ENCODE results near the gene CRIM1. TPM values are rescaled to one million over a fixed set of nuclear protein-coding genes. Genes with fewer than 3 reads are reported as not detected.

CRIM1 gene
- total RNA-seq, 1 donor from 2014 or later: 57.2 TPM

GRCh38 chr2:36483290-36483689 is 127.7 kb downstream of the CRIM1 start:
- DNase-seq: no peak

- DNase-seq: no peak
Measured at GRCh38 chr2:36484454-36484853, 128.9 kb downstream of the CRIM1 start.

GRCh38 chr2:36485521-36485920 is 129.9 kb downstream of the CRIM1 start:
- DNase-seq: no peak

- DNase-seq: no peak
Measured at GRCh38 chr2:36486521-36487044, 131.0 kb downstream of the CRIM1 start.

- no peak for DNase-seq
Measured at GRCh38 chr2:36487947-36488346, 132.4 kb downstream of the CRIM1 start.

- DNase-seq: no peak
Measured at GRCh38 chr2:36489281-36489680, 133.7 kb downstream of the CRIM1 start.

- DNase-seq: no peak
Measured at GRCh38 chr2:36490749-36491148, 135.2 kb downstream of the CRIM1 start.

- DNase-seq: no peak
Measured at GRCh38 chr2:36492216-36492945, 136.8 kb downstream of the CRIM1 start.

GRCh38 chr2:36493306-36493705 is 137.7 kb downstream of the CRIM1 start:
- DNase-seq: no peak

GRCh38 chr2:36497570-36498163 is 142.1 kb downstream of the CRIM1 start:
- DNase-seq: no peak

- DNase-seq: no peak
Measured at GRCh38 chr2:36499128-36499820, 143.7 kb downstream of the CRIM1 start.

- DNase-seq: no peak
Measured at GRCh38 chr2:36500072-36500471, 144.5 kb downstream of the CRIM1 start.

- no peak for DNase-seq
Measured at GRCh38 chr2:36502081-36502480, 146.5 kb downstream of the CRIM1 start.

- peak; percentile 83 for DNase-seq
Measured at GRCh38 chr2:36507408-36507812, 151.8 kb downstream of the CRIM1 start.

- DNase-seq: no peak
Measured at GRCh38 chr2:36509075-36509474, 153.5 kb downstream of the CRIM1 start.

- no peak for DNase-seq
Measured at GRCh38 chr2:36511858-36512603, 156.5 kb downstream of the CRIM1 start.

- no peak for DNase-seq
Measured at GRCh38 chr2:36512705-36513104, 157.1 kb downstream of the CRIM1 start.

- no peak for DNase-seq
Measured at GRCh38 chr2:36513661-36514060, 158.1 kb downstream of the CRIM1 start.

GRCh38 chr2:36515538-36515937 is 160.0 kb downstream of the CRIM1 start:
- DNase-seq: no peak

GRCh38 chr2:36516136-36516870 is 160.7 kb downstream of the CRIM1 start:
- no peak for DNase-seq

GRCh38 chr2:36520431-36520830 is 164.9 kb downstream of the CRIM1 start:
- DNase-seq: no peak

- no peak for DNase-seq
Measured at GRCh38 chr2:36523153-36523552, 167.6 kb downstream of the CRIM1 start.

Data from tongue (tissue), 2 donors.